Breast epithelium (tissue), 3 donors: Measurements from ENCODE around the gene ZNF324B.

Experiments
- CTCF ChIP-seq, 3 donors: fragments of 450-650 bp; IDR thresholded peaks; one replicate each; pipeline ENCODE4 v1.5.1; 2016 to 2017; ENCODE audit warnings: antibody characterized with exemption in 3 of 3, mild to moderate bottlenecking in 3 of 3, moderate library complexity in 3 of 3
- POLR2AphosphoS5 ChIP-seq, 3 donors: sonication (generic); formaldehyde crosslinking; IDR thresholded peaks; one replicate each; pipeline ENCODE4 v1.6.1; 2017; ENCODE audit warnings: antibody characterized with exemption in 3 of 3

DNA sequence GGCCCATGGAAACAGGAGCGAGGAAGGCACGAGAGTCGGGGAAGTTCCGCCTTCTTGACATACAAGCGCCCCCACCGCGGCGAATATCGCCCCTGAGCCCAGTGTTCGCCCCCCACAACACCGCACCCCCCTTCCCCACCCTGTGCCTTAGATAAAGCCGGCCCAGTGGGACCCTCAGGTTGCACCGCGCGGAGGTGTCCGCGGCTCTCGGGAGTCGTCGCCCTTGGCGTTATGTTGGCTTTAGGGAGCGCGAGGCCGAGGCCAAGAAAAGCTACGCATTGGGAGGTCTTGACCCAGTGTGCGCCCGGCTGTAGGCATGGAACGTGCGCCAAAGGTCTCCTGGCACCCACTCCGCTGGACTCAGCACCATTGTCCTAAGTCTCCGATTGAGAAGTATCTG is 10.9 kb upstream of the ZNF324B start:
- TF ChIP-seq CTCF (IDR thresholded peaks at IDR 0.05) (no peak), POLR2AphosphoS5 (IDR thresholded peaks at IDR 0.05) (no peak)
